Activated T-cell treated with anti-CD3 and anti-CD28 coated beads, Interleukin-2, amount 50 U/mL, for 48 hours (primary cell): ENCODE data around the gene CDK7.
"Not testable (repeated sequence)": the region's sequence is repeated elsewhere in the genome, so short reads cannot be mapped to it uniquely, and the experiment has no call there.

Experiments
- DNase-seq, 2 experiments: peaks; one replicate each; pipeline ENCODE4 v3.0.0-alpha.2; 2020

CDK7 gene

GRCh38 chr5:69234457-69235268, at the start of gene CDK7:
Gene CDK7, plus strand, starts transcription at chr5:69234886. Its CDS starts 90 bp downstream, at chr5:69234976.
- DNase-seq = peak; percentile 93 to 94

GRCh38 chr5:69187342-69187741, 47.3 kb upstream of the CDK7 start:
- DNase-seq = no peak

GRCh38 chr5:69188811-69189161, 45.9 kb upstream of the CDK7 start:
- no peak for DNase-seq

- DNase-seq = peak; percentile 96 to 97
These were observed 45.3 kb upstream of the CDK7 start, which contains the start of gene CENPH for GRCh38 chr5:69189162-69190086. Gene CENPH, plus strand, starts transcription at chr5:69189583. Its CDS starts 52 bp downstream, at chr5:69189635.

GRCh38 chr5:69202497-69202896, 32.2 kb upstream of the CDK7 start:
- DNase-seq = no peak

GRCh38 chr5:69206528-69207190, 28.0 kb upstream of the CDK7 start:
- no peak for DNase-seq

- DNase-seq = no peak
These were observed 25.1 kb upstream of the CDK7 start for GRCh38 chr5:69209602-69210001.

GRCh38 chr5:69211200-69211599, 23.5 kb upstream of the CDK7 start:
- no peak for DNase-seq

- no peak for DNase-seq
These were observed 22.7 kb upstream of the CDK7 start for GRCh38 chr5:69212022-69212421.

- DNase-seq = no peak
These were observed 21.0 kb upstream of the CDK7 start for GRCh38 chr5:69213513-69214215.

GRCh38 chr5:69217151-69217511, 17.6 kb upstream of the CDK7 start:
- peak in 1 of 2 experiments; percentile 25 for DNase-seq

GRCh38 chr5:69217548-69218526, 16.8 kb upstream of the CDK7 start:
- DNase-seq = peak; percentile 93 to 95

- no peak for DNase-seq
These were observed 14.7 kb upstream of the CDK7 start for GRCh38 chr5:69219939-69220338.

GRCh38 chr5:69220371-69220770, 14.3 kb upstream of the CDK7 start:
- not testable (repeated sequence) for DNase-seq

GRCh38 chr5:69220833-69221232, 13.9 kb upstream of the CDK7 start:
- DNase-seq = not testable (repeated sequence)

GRCh38 chr5:69224520-69224919, 10.2 kb upstream of the CDK7 start:
- no peak for DNase-seq

- DNase-seq = no peak
These were observed 8.8 kb upstream of the CDK7 start for GRCh38 chr5:69225860-69226259.

GRCh38 chr5:69230181-69230580, 4.5 kb upstream of the CDK7 start:
- no peak for DNase-seq

- DNase-seq = no peak
These were observed 3.4 kb upstream of the CDK7 start for GRCh38 chr5:69231281-69231680.

- no peak for DNase-seq
These were observed 2.8 kb upstream of the CDK7 start for GRCh38 chr5:69231851-69232250.

GRCh38 chr5:69236733-69237132, 2.0 kb downstream of the CDK7 start:
- DNase-seq = not testable (repeated sequence)
